ENCODE data around the gene HS2ST1. TPM values are rescaled to one million over a fixed set of nuclear protein-coding genes. Genes with fewer than 3 reads are reported as not detected.
"Not testable (repeated sequence)": the region's sequence is repeated elsewhere in the genome, so short reads cannot be mapped to it uniquely, and the experiment has no call there.

Gene HS2ST1
- total RNA-seq, 4 donors from 2014 or later: 11.7 to 25.3 (median 16.9) TPM

DNA sequence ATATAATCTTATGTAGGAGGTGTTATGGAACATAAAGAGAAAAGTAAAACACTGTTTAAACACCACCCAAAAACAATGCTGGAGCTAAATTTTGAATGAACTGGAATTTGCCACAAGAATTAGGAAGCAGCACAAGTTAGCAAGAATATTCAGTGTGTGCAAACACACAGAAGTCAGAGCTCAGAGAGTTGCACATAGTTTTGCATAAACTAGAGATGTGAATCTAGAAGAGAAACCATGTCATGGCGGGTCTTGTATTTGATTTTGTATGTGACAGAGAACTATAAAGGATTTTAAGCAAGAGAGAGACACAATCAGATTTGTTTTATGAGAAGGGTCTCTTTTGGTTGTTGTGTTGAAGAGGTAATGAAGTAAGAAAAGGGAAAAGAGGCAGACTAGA is 38.7 kb upstream of the HS2ST1 start:
- DNase-seq (ENCODE audit: low spot score) (no peak), ATAC-seq (ENCODE audit: low FRiP score) (no peak)
- TF ChIP-seq, protein P1, sequence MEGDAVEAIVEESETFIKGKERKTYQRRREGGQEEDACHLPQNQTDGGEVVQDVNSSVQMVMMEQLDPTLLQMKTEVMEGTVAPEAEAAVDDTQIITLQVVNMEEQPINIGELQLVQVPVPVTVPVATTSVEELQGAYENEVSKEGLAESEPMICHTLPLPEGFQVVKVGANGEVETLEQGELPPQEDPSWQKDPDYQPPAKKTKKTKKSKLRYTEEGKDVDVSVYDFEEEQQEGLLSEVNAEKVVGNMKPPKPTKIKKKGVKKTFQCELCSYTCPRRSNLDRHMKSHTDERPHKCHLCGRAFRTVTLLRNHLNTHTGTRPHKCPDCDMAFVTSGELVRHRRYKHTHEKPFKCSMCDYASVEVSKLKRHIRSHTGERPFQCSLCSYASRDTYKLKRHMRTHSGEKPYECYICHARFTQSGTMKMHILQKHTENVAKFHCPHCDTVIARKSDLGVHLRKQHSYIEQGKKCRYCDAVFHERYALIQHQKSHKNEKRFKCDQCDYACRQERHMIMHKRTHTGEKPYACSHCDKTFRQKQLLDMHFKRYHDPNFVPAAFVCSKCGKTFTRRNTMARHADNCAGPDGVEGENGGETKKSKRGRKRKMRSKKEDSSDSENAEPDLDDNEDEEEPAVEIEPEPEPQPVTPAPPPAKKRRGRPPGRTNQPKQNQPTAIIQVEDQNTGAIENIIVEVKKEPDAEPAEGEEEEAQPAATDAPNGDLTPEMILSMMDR (IDR thresholded peaks at IDR 0.05): no peak

DNA sequence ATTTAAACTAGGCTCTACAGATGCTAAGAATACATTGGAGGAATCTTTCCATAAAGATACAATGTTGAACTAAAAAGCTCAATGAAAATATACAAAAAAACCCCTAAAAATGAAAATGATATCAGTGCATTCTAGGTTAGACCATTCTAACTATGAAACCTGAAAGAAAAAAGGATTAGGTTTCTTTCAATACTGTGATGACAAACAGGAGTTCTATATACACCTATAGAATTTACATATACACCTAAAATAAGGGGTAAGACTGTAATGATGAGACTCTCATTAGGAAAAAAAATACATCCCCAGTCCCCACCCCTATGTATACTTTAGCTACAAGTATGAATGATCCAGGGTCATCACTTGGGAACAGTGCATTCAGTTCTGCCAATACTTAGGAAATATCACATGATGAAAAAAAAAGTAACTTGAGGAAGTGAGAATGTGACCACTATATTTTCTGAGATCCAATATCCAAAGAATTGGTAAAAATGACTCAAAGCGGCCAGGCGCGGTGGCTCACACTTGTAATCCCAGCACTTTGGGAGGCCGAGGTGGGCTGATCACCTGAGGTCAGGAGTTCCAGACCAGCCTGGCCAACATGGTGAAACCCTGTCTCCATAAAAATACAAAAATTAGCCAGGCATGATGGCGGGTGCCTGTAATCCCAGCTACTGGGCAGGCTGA is 26.8 kb upstream of the HS2ST1 start:
- ATAC-seq (ENCODE audit: low FRiP score) (no peak), DNase-seq (ENCODE audit: low spot score) (no peak)
- TF ChIP-seq, protein P1 (IDR thresholded peaks at IDR 0.05): no peak

DNA sequence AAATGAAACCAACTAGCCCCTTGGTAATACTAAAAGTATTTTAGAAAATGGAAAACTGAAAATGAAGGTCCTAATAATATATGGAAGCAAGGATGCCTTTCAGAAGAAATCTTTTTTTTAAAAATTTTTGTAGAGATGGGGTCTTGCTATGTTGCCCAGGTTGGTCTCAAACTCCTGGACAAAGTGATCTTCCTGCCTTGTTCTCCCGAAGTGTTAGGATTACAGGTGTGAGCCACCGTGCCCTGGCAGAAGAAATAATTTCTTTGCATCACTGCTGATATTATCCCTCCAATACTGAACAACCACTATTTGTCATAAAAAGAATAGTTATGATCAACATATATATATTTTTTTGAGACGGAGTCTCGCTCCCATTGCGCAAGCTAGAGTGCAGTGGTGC is 26.1 kb upstream of the HS2ST1 start:
- no peak for DNase-seq (ENCODE audit: low spot score)
- TF ChIP-seq, protein P1 (IDR thresholded peaks at IDR 0.05): no peak
- no peak for ATAC-seq (ENCODE audit: low FRiP score)

DNA sequence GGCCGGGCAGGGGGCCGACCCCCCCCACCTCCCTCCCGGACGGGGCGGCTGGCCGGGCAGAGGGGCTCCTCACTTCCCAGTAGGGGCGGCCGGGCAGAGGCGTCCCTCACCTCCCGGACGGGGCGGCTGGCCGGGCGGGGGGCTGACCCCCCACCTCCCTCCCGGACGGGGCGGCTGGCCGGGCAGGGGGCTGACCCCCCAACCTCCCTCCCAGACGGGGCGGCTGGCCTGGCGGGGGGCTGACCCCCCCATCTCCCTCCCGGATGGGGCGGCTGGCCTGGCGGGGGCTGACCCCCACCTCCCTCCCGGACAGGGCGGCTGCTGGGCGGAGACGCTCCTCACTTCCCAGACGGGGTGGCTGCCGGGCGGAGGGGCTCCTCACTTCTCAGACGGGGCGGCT is 15.0 kb upstream of the HS2ST1 start:
- ATAC-seq (ENCODE audit: low FRiP score); DNase-seq (ENCODE audit: low spot score): not testable (repeated sequence)

DNA sequence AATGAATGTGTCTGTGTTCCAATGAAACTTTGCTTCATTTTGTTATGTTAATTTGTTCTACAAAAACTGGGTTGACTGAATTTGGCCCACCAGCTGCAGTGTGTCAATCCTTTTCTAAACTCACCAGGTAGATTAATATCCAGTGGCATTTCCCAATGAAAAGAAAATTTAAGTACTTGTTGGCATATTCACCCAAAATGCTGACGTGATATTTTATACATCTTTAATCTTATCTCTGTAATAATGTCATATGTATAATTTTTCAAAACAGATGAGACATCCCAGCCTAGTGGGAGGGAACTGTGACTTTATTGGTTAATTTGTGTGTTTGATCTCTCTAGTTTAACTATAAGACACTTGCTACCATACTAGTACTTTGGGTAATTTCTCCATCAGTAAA is 8.6 kb upstream of the HS2ST1 start:
- ATAC-seq (ENCODE audit: low FRiP score) (no peak), DNase-seq (ENCODE audit: low spot score) (no peak)
- TF ChIP-seq, protein P1 (IDR thresholded peaks at IDR 0.05): no peak

DNA sequence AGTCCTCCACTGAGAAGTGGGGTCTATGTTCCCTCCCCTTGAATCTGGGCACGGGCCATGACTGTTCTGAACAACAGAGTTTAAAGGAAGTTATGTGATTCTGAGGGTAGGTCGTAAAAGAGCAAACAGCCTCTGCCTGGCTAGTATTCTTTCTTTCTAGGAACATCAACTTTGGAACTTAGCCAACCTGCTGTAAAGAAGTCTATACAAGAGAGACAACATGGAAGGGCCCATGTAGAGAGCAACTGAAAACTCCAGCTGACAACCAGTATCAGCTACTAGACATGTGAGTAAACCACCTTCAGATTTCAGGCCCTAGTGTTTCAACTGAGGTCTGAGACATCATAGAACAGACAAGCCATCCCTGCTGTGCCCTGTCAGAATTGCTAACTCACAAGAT is 8.0 kb upstream of the HS2ST1 start:
- TF ChIP-seq, protein P1 (IDR thresholded peaks at IDR 0.05): no peak
- no peak for DNase-seq (ENCODE audit: low spot score)
- ATAC-seq (ENCODE audit: low FRiP score): no peak

DNA sequence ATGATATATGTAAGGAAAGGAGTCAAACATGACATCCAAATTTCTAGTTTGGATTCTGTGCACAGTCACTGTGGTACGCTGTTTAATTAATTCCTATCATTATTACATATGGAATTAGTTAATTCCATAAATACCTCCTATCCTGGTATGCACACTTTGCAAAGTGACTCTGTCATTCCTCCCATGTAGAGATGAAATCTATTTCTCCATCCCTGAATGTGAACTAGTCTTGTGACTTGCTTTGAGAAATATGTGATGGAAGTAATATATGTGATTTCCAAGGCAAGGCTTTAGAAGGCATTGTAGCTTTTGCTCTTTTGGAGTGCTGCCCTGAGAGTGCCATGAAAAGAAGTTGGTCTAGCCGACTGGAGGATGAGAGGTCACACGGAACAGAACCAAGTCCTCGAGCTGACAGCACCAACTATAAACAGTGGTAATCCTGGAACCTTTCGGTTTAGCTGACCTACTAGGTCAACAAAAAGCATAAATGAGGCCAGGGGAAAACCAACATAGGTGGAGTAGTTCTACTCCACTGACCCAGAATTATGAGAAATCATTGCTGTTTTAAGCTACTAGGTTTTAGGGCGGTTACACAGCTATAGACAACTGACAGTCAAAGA is 2.0 kb upstream of the HS2ST1 start:
- TF ChIP-seq, protein P1 (IDR thresholded peaks at IDR 0.05): no peak
- ATAC-seq (ENCODE audit: low FRiP score): no peak
- DNase-seq (ENCODE audit: low spot score): no peak
